HepG2 (cell line): ENCODE results near the gene RFX2. TPM values are rescaled to one million over a fixed set of nuclear protein-coding genes. Genes with fewer than 3 reads are reported as not detected.
"Not testable (repeated sequence)": the region's sequence is repeated elsewhere in the genome, so short reads cannot be mapped to it uniquely, and the experiment has no call there.

Experiments
- ATAC-seq: fragments of 200-7000 bp; cut with Tn5 transposase; 3 replicates; pipeline ENCODE4 v1.9.1; 2020; ENCODE audit warnings: mild to moderate bottlenecking, moderate library complexity
- BruUV-seq: library from RNA; stranded (reverse); fragments of 400-500 nt; replicated peaks from 2 replicates; lab custom pipeline; 2021; lab: Mats Ljungman, UMichigan
- CTCF ChIA-PET: fragments of 300-600 bp; formaldehyde crosslinking; extraction: SDS; loops from one replicate; lab custom pipeline; 2021; ENCODE audit warnings: low total read pairs, inconsistent platforms, low intra/inter-chr PET ratio; lab: Yijun Ruan, JAX
- POLR2A ChIA-PET: fragments of 350-600 bp; sonication (Branson Sonifier 250); formaldehyde crosslinking; loops from one replicate; lab custom pipeline; 2020; ENCODE audit warnings: antibody characterized with exemption, inconsistent platforms; lab: Yijun Ruan, JAX
- DNase-seq: peaks from one replicate; pipeline ENCODE4 v3.0.0-alpha.2; 2015; ENCODE audit warnings: low spot score
- FAIRE-seq: peaks from 3 replicates; lab custom pipeline; 2011; peaks lifted over from hg19 to GRCh38; lab: Jason Lieb, UNC
- H2AFZ ChIP-seq: one replicate; pipeline ENCODE4 v1.6.1; 2011; ENCODE audit warnings: low read length, inconsistent platforms
- H3K27ac ChIP-seq: fragments of 300-600 bp; 3 replicates; pipeline ENCODE4 v1.8.0; 2011; ENCODE audit warnings: mixed run types, mild to moderate bottlenecking, mixed read lengths, low read length, inconsistent platforms; ENCODE audit not compliant: insufficient read depth; ENCODE audit errors: extremely low read length
- H3K27me3 ChIP-seq, 2 experiments: fragments of 200-600 bp in 1 of 2; 2 replicates in 1 of 2; 3 replicates in 1 of 2; pipeline versions ENCODE4 v1.6.0 to v1.8.0; 2011; ENCODE audit warnings: low read length in 2 of 2, mild to moderate bottlenecking in 2 of 2, moderate library complexity in 2 of 2, inconsistent platforms in 1 of 2; ENCODE audit not compliant: insufficient read depth in 2 of 2, control insufficient read depth in 1 of 2
- H3K36me3 ChIP-seq, 2 experiments: fragments of 200-600 bp in 1 of 2; replicated peaks in 1 of 2; 2 replicates in 1 of 2; 3 replicates in 1 of 2; pipeline versions ENCODE4 v1.5.1 to v1.8.0; 2011; ENCODE audit warnings: low read length in 2 of 2, inconsistent platforms in 1 of 2; ENCODE audit not compliant: insufficient read depth in 2 of 2, control insufficient read depth in 1 of 2
- H3K4me1 ChIP-seq: 2 replicates; pipeline ENCODE4 v1.5.1; 2012; ENCODE audit warnings: low read length, inconsistent platforms; ENCODE audit not compliant: insufficient read depth
- H3K4me2 ChIP-seq: 2 replicates; pipeline ENCODE4 v1.6.0; 2011; ENCODE audit warnings: low read depth, low read length, inconsistent platforms
- H3K4me3 ChIP-seq, 3 experiments: fragments of 200-600 bp in 1 of 3; sonication (generic), shearing (Covaris generic) in 1 of 3; replicated peaks in 1 of 3; 2 replicates each; pipeline ENCODE4 v1.5.1; 2011 to 2016; ENCODE audit warnings: low read length in 3 of 3, inconsistent platforms in 2 of 3, low read depth in 2 of 3, mild to moderate bottlenecking in 2 of 3, control low read depth in 1 of 3, mixed read lengths in 1 of 3; ENCODE audit not compliant: insufficient read depth in 1 of 3
- H3K79me2 ChIP-seq: one replicate; pipeline ENCODE4 v1.6.1; 2011; ENCODE audit warnings: low read length, inconsistent platforms; ENCODE audit not compliant: insufficient read depth
- H3K9ac ChIP-seq: 2 replicates; pipeline ENCODE4 v1.6.0; 2011; ENCODE audit warnings: mild to moderate bottlenecking, low read depth, low read length, inconsistent platforms; ENCODE audit not compliant: insufficient read depth
- H3K9me3 ChIP-seq: 2 replicates; pipeline ENCODE4 v1.5.1; 2012; ENCODE audit warnings: mild to moderate bottlenecking, low read length
- H4K20me1 ChIP-seq: 2 replicates; pipeline ENCODE4 v1.6.0; 2011; ENCODE audit warnings: inconsistent platforms, mild to moderate bottlenecking, low read length, moderate library complexity; ENCODE audit not compliant: insufficient read depth
- ZNF121 ChIP-seq: sonication (generic); formaldehyde crosslinking; IDR thresholded peaks from 2 replicates; pipeline ENCODE4 v1.5.0; 2020; ENCODE audit warnings: mild to moderate bottlenecking, missing genetic modification reagents
- WGBS: methylation state at CpG from one replicate; pipeline ENCODE4 v1.1.6; 2017; ENCODE audit warnings: low lambda C conversion rate; 5-methylcytosine and 5-hydroxymethylcytosine counted together
- in situ Hi-C: cut with HindIII; loops from 2 replicates; pipeline ENCODE4 v1.10.0; 2017; ENCODE audit warnings: low pct_unique_long_range_greater_than_20kb; ENCODE audit not compliant: extremely low pct_ligation_motif_present
- intact Hi-C: fragments of 100-400 bp; cut with micrococcal nuclease; formaldehyde crosslinking; loops from one replicate; pipeline ENCODE4 v1.10.0; 2022; ENCODE audit not compliant: unreplicated experiment
- polyA plus RNA-seq, 8 experiments: library from polyadenylated mRNA; depleted of rRNA in 3 of 8; stranded (reverse) in 7 of 8; unstranded in 1 of 8; fragments of >200 nt; fragmentation: Illumina TruSeq in 4 of 8; extraction: Trizol in 4 of 8; gene quantifications; 2 replicates each; pipeline versions ENCODE4 v1.2.1 to v1.2.3, GENCODE V29; 2011 to 2016; ENCODE audit warnings: low read depth in 4 of 8, missing spikeins in 1 of 8, mixed read lengths in 1 of 8; ENCODE audit not compliant: insufficient read depth in 1 of 8
- total RNA-seq, 5 experiments: library from RNA; depleted of rRNA; stranded (reverse); fragments of >200 nt; fragmentation: Illumina TruSeq; extraction: Trizol; gene quantifications; 2 replicates each; pipeline ENCODE4 v1.2.3, GENCODE V29; 2016; ENCODE audit warnings: low read depth in 1 of 5
- TF ChIP-seq, protein P1 (sequence below): sonication (generic); formaldehyde crosslinking; IDR thresholded peaks from 2 replicates; pipeline ENCODE4 v1.4.0; 2020; ENCODE audit warnings: low read depth, mild to moderate bottlenecking, missing genetic modification reagents

Gene RFX2
- total and polyA plus RNA-seq, 2 of the 13 experiments (the other 11 are each of a cell fraction or from before 2014, with no cell fraction given) = 2.8 to 3.3 TPM

DNA sequence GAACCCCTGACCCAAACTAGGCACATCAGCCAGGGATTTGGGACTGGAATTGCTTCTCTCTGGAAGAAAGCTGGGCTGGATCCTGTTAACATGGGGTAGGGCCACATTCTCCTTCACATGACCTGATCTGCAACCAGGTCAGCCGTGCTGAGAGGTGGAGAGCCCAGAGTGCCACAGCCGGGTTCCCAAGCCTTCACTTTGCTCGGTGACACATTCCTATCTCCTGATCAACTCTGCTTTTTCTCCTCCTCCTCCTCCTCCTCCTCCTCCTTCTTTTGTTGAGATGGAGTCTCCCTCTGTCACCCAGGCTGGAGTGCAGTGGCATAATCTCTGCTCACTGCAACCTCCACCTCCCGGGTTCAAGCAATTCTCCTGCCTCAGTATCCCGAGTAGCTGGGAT, 124.5 kb downstream of the RFX2 start:
- CTCF ChIA-PET = interaction anchor here (4.2 kb wide), 1 partner anchor 36 kb away, joined by 49 read pairs; no protein-coding TSS in a partner anchor
- DNase-seq, FAIRE-seq, H4K20me1 ChIP-seq, H3K9me3 ChIP-seq, H3K36me3 ChIP-seq, H3K79me2 ChIP-seq, H3K27ac ChIP-seq, BruUV-seq, H3K4me2 ChIP-seq, intact Hi-C loops, H3K9ac ChIP-seq, H3K4me3 ChIP-seq, ATAC-seq, H2AFZ ChIP-seq, POLR2A ChIA-PET: not testable (repeated sequence)
- H3K27me3 ChIP-seq = peaks cover 0 to 11% of the 10 kb centered on the region in 2 experiments; a peak in 1 of 5 replicates
- in situ Hi-C loops = loop anchor here (5.0 kb wide), 1 partner anchor 36 kb away; no protein-coding TSS in a partner anchor
- H3K4me1 ChIP-seq = peaks cover 83% of the 10 kb centered on the region
- 67% methylated on average over 5 of the region's 5 CpGs for WGBS

DNA sequence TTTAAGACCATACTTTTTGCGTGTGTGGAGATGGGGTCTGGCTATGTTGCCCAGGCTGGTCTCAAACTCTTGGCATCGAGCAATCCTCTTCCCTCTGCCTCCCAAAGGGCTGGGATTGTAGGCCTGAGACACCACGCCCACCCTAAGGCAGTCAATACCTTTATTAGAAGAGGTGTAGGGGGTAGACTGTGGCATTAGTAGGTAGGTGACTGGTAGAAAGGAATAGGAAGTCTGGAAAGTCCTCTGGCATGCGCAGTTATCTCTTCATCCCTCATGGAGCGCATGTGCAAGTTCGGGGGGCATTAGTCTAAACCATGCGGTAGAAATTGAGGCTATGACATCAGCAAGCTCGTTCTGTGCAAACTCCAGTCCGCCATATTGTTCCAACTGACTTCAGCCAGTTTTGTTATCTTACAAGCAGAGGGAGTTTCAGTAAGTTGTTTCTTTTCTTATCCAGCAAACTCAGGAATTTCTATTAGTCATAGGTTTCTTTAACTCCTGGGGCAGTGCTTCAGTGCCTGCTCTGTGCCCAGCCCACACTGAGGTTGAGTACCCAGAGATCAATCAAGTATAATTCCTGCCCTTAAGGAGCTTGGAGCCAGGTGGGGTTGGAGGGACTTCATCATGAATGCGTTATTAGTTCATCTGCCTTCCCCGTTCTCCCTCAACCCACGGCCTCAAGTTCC, 125.1 kb downstream of the RFX2 start:
- Histone ChIP-seq H3K4me2 (no peak overlapping the region), H3K27me3 (peaks cover 0 to 10% of the 10 kb centered on the region in 2 experiments; a peak in 1 of 5 replicates), H3K4me1 (peaks cover 89% of the 10 kb centered on the region), H3K27ac (no peak overlapping the region), H3K4me3 (no peak overlapping the region), H3K9me3 (no peaks in the 10 kb centered on the region), H3K79me2 (no peaks in the 10 kb centered on the region), H2AFZ (no peak overlapping the region), H3K36me3 (no peaks in the 10 kb centered on the region), H4K20me1 (no peaks in the 10 kb centered on the region), H3K9ac (no peak overlapping the region)
- intact Hi-C loops = no loop called here
- in situ Hi-C loops = loop anchor here (5.0 kb wide), 1 partner anchor 37 kb away; no protein-coding TSS in a partner anchor
- ATAC-seq (no peak), DNase-seq (no peak), FAIRE-seq (no peak)
- no TSS peak for BruUV-seq
- POLR2A ChIA-PET = interaction anchor here (2.5 kb wide), 1 partner anchor 10 kb away, joined by 10 read pairs; no protein-coding TSS in a partner anchor
- TF ChIP-seq, protein P1, sequence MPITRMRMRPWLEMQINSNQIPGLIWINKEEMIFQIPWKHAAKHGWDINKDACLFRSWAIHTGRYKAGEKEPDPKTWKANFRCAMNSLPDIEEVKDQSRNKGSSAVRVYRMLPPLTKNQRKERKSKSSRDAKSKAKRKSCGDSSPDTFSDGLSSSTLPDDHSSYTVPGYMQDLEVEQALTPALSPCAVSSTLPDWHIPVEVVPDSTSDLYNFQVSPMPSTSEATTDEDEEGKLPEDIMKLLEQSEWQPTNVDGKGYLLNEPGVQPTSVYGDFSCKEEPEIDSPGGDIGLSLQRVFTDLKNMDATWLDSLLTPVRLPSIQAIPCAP (CRISPR knock-in tag) = no peak
- TF ChIP-seq ZNF121 (CRISPR knock-in tag) = peak; percentile 59; the same call in 1 of the 2 replicates
- WGBS = 93% methylated on average over 12 of the region's 12 CpGs
- CTCF ChIA-PET = interaction anchor here (4.2 kb wide), 1 partner anchor 36 kb away, joined by 49 read pairs; no protein-coding TSS in a partner anchor
